GM18505 (cell line): ENCODE measurements around the gene ACSM2B.
"Not testable (repeated sequence)": the region's sequence is repeated elsewhere in the genome, so short reads cannot be mapped to it uniquely, and the experiment has no call there.

Source experiments
- ATAC-seq: cut with Tn5 transposase; IDR thresholded peaks from one replicate; pipeline ENCODE4 v1.9.1; 2021; ENCODE audit not compliant: unreplicated experiment
- POLR2A ChIP-seq: IDR thresholded peaks from 4 replicates; pipeline ENCODE4 v1.6.1; 2011; ENCODE audit warnings: borderline replicate concordance; ENCODE audit not compliant: insufficient read depth, insufficient read length; ENCODE audit errors: extremely low read depth

The ACSM2B gene

GRCh38 chr16:20611350-20611902 is 35.3 kb upstream of the ACSM2B start:
- ATAC-seq: no peak
- TF ChIP-seq POLR2A: no peak

DNA sequence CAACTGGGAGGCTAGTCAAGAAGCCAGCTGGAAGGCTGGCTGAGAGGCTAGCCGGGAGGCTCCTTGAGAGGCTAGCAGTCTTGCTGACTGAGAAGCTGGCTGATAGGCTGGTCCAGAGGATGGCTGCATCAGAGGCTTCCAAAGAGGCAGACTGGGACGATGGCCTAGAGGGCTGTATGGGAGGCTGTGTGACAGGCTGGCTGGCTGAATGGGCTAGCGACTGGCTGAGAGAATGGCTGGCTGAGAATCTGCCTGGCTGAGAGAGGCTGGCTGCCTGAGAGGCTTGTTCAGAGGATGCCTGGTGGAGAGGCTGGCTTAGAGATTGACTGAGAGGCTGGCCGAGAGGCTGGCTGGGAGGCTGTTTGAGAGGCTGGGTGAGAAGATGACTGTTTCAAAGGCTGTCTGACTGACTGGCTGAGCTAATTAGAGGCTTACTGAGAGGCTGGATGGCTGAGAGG is 34.8 kb upstream of the ACSM2B start:
- no peak for ATAC-seq
- no peak for TF ChIP-seq POLR2A

DNA sequence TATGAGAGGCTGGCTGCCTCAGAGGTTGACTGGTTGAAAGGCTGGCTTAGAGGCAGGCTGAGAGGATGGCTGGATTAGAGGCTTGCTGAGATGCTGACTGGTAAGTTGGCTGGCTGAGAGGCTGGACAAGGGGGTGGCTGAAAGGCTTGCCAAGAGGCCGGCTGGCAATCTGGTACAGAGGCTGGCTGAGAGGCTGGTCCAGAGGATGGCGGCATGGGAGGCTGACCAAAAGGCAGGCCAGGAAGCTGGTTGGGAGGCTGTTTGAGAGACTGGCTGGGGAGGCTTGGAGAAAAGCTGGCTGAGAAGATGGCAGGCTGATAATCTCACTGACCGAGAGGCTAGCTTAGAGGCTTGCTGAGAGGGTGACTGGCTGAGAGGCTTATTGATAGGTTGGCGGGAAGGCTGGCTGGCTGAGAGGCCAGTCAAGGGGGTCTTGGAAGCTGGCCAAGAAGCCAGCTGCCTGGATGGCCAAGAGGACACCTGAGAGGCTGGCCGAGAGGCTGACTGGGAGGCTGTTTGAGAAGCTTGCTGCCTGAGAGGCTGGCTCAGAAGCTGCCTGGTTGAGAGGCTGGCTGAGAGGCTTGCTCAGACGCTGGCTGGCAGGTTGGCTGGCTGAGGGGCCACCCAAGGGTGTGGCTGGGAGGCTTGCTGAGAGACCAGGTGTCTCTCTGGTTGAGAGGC is 34.2 kb upstream of the ACSM2B start:
- no peak for TF ChIP-seq POLR2A

GRCh38 chr16:20602205-20602604 is 26.0 kb upstream of the ACSM2B start:
- ATAC-seq: not testable (repeated sequence)

More for the DNA sequence above, 34.2 kb upstream of the ACSM2B start:
- ATAC-seq: no peak

DNA sequence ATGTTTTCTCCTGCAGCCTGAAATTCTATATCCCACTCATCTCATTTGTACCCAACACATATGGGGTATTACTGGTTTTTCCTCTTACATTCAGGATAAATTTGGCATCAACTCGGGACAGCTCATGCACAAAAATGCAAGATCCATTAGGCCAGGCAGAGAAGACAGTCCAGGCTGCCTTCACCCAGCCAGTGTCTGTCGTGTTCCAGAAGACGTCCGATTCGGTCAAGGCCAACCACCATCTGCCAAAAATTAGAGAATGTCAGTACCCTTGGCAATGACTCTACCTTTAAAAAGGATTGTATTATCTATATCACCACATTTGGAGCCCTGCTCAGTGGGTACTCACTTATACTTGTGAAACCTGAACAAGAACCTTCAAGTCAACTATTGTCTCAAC is 23.3 kb upstream of the ACSM2B start:
- ATAC-seq: not testable (repeated sequence)

GRCh38 chr16:20598832-20599469 is 22.8 kb upstream of the ACSM2B start:
- ATAC-seq: no peak
- TF ChIP-seq POLR2A: no peak

DNA sequence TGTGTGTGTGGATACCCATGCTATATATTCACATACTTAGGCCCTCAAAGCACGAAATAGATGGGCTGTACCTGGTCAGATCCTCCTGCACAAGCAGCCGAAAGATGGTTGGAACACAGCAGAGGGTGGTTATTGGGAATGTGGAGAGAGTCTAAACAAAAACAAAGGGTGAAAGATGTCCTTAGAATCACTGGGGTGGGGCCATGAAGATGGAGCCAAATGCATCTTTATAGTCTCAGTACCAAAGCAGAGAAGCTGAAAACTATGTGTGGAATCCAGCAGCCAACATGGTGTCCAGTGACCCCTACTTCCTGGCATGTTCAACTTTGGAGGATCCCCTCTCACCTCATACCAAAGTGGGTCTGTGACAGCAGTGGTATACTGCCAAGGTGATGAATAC is 19.5 kb upstream of the ACSM2B start:
- ATAC-seq: not testable (repeated sequence)

DNA sequence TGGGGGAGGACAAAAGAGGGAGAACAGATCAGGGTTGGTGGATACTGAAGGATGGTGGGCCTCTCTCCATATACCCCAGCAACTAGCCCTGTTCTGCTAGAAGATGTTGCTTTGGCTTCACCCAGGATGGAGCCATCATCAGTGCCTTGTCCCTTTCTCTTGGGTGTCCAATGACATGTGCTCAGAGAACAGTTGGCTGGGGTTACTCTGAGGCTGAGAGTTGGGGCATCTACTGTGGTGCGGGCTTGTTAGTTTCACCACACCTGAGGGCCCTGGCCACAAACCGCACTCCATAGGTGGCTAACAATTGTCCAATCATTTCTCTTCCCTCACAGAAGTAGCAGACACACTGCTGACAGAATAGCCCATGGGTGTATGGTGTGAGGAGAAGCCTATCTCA is 18.9 kb upstream of the ACSM2B start:
- ATAC-seq: not testable (repeated sequence)

GRCh38 chr16:20592780-20593179 is 16.6 kb upstream of the ACSM2B start:
- not testable (repeated sequence) for ATAC-seq

- ATAC-seq: not testable (repeated sequence)
These were observed 13.3 kb upstream of the ACSM2B start for GRCh38 chr16:20589486-20589885.

DNA sequence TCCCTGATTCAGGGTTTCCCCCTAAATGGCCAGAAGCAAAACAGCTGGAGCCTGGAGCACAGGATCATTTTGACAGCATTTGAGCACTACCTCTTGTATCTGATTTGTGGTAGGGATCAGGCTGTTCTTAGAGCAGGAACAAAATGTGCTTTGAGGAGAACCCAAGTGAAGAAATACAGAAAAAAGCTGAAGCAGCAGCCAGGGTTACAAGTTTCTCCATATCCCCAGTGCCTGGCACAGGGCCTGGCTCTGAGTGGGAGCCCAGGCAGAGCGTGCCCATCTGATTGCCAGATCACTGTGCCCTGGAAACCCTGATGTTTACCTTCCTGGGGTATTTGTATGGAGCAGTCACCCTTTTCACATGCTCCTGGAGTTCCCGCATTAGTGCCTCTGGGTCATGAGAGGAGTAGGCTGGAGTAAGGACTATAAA is 11.5 kb upstream of the ACSM2B start:
- ATAC-seq: not testable (repeated sequence)

- not testable (repeated sequence) for ATAC-seq
These were observed 10.5 kb upstream of the ACSM2B start for GRCh38 chr16:20586716-20587115.

DNA sequence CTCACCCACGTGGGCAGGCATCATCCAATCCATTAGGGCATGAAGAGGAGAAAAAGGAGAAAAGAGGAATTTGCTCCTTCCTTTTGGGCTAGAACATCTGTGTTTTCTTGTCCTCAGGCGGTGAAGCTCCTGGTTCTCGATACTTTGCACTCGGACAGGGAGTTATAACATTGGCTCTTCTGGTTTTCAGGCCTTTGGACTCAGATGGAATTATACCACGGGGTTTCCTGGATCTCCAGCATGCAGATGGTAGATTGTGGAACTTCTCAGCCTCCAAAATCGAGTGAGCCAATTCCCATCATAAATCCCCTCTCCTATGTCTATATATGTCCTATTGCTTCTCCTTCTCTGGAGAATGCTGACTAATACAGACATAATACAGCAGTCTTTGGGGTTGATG is 9.9 kb upstream of the ACSM2B start:
- not testable (repeated sequence) for ATAC-seq

GRCh38 chr16:20580487-20581259 is 4.5 kb upstream of the ACSM2B start:
- ATAC-seq: not testable (repeated sequence)

DNA sequence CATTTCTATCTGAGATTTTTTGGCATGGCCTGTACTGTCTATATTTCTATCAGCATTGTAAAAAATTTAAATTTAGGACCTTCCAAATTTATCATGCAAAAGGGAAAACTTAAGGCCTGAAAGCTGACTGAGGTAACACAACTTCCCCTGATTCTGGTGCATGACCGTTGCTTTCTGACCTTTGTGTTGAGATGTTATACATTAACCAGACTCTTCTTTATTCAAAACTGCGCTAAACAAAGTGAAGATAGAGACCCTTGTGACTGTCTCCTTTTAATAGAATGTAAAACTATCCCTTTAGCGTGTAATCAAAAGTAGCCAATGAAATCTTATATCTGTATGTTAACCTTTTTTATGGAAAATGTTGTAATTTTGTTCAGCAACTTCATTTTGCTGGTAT is 1.9 kb upstream of the ACSM2B start:
- ATAC-seq: not testable (repeated sequence)

- not testable (repeated sequence) for ATAC-seq
These were observed 7.0 kb downstream of the ACSM2B start for GRCh38 chr16:20569117-20569651.
